B cell (primary cell): Measurements from ENCODE around the gene PDP2. TPM values are rescaled to one million over a fixed set of nuclear protein-coding genes. Genes with fewer than 3 reads are reported as not detected.

Experiments used
- ATAC-seq: fragments of 200-7000 bp; cut with Tn5 transposase; one replicate; pipeline ENCODE4 v1.10.0; 2021; ENCODE audit warnings: low read depth, mild to moderate bottlenecking, moderate number of reproducible peaks, moderate library complexity
- CTCF ChIA-PET: fragments of 350-600 bp; sonication (Branson Sonifier 250); formaldehyde crosslinking; loops from one replicate; lab custom pipeline; 2021; ENCODE audit warnings: antibody characterized with exemption, inconsistent platforms; lab: Charles Lee
- POLR2A ChIA-PET: fragments of 350-600 bp; sonication (Branson Sonifier 250); formaldehyde crosslinking; loops from one replicate; lab custom pipeline; 2021; ENCODE audit warnings: antibody characterized with exemption; lab: Charles Lee
- DNase-seq: peaks from one replicate; pipeline ENCODE4 v3.0.0; 2013
- H2AFZ ChIP-seq: 2 replicates; pipeline ENCODE4 v1.6.1; 2012; ENCODE audit warnings: mild to moderate bottlenecking, low read depth, low read length; ENCODE audit not compliant: insufficient read depth, poor library complexity, severe bottlenecking
- H3K27ac ChIP-seq, 2 donors: 1 replicate in 1 of 2; 2 replicates in 1 of 2; pipeline ENCODE4 v1.5.1; 2012 to 2013; ENCODE audit warnings: low read length in 2 of 2, mild to moderate bottlenecking in 2 of 2, moderate library complexity in 1 of 2
- H3K27me3 ChIP-seq, 4 experiments: fragments of 200-600 bp in 1 of 4; sonication (generic) in 1 of 4; replicated peaks in 1 of 4; 1 replicate in 2 of 4; 2 replicates in 2 of 4; pipeline versions ENCODE4 v1.6.1 to v1.7.0; 2013 to 2016; ENCODE audit warnings: low read length in 3 of 4, mild to moderate bottlenecking in 2 of 4, mixed read lengths in 1 of 4, moderate library complexity in 1 of 4; ENCODE audit not compliant: insufficient read depth in 4 of 4, control insufficient read depth in 3 of 4; ENCODE audit errors: control extremely low read depth in 1 of 4
- H3K36me3 ChIP-seq, 2 experiments: replicated peaks in 1 of 2; 1 replicate in 1 of 2; 2 replicates in 1 of 2; pipeline versions ENCODE4 v1.6.1 to v1.7.1; 2013; ENCODE audit warnings: low read length in 1 of 2; ENCODE audit not compliant: insufficient read depth in 2 of 2, control insufficient read depth in 1 of 2; ENCODE audit errors: control extremely low read depth in 1 of 2, extremely low read depth in 1 of 2
- H3K4me1 ChIP-seq, 2 donors: fragments of 200-600 bp in 1 of 2; sonication (generic) in 1 of 2; 1 replicate in 1 of 2; 2 replicates in 1 of 2; pipeline versions ENCODE4 v1.5.1 to v1.6.1; 2013 to 2017; ENCODE audit warnings: low read length in 2 of 2; ENCODE audit not compliant: control insufficient read depth in 2 of 2, insufficient read depth in 2 of 2
- H3K4me2 ChIP-seq: replicated peaks from 2 replicates; pipeline ENCODE3; 2012; ENCODE audit warnings: mild to moderate bottlenecking, low read depth, low read length; ENCODE audit not compliant: poor library complexity, severe bottlenecking
- H3K4me3 ChIP-seq, 5 experiments: fragments of 200-600 bp in 1 of 5; sonication (generic) in 1 of 5; 1 replicate in 3 of 5; 2 replicates in 2 of 5; pipeline versions ENCODE4 v1.5.1 to v1.7.0; 2011 to 2016; ENCODE audit warnings: low read length in 4 of 5, mild to moderate bottlenecking in 4 of 5, low read depth in 2 of 5, control low read depth in 1 of 5, moderate library complexity in 1 of 5; ENCODE audit not compliant: insufficient read depth in 1 of 5; ENCODE audit errors: control extremely low read depth in 1 of 5, extremely low read depth in 1 of 5
- H3K79me2 ChIP-seq: fragments of 200-600 bp; sonication (generic); one replicate; pipeline ENCODE4 v1.6.0; 2016; ENCODE audit warnings: low read length; ENCODE audit not compliant: control insufficient read depth, insufficient read depth
- H3K9ac ChIP-seq: fragments of 200-600 bp; sonication (generic); 2 replicates; pipeline ENCODE4 v1.6.1; 2017; ENCODE audit warnings: mild to moderate bottlenecking, low read length, moderate library complexity
- H3K9me3 ChIP-seq, 3 donors: one replicate each; pipeline versions ENCODE4 v1.6.1 to v1.7.1; 2013; ENCODE audit warnings: low read length in 2 of 3; ENCODE audit not compliant: control insufficient read depth in 2 of 3, insufficient read depth in 1 of 3; ENCODE audit errors: control extremely low read depth in 1 of 3
- H4K20me1 ChIP-seq: 2 replicates; pipeline ENCODE4 v1.6.0; 2012; ENCODE audit warnings: mild to moderate bottlenecking, low read length; ENCODE audit not compliant: insufficient read depth, control insufficient read depth, poor library complexity, severe bottlenecking
- H3K27ac Mint-ChIP-seq: one replicate; pipeline ENCODE4 v1.8.0; 2021; ENCODE audit warnings: mixed read lengths
- H3K27me3 Mint-ChIP-seq: one replicate; pipeline ENCODE4 v1.8.0; 2021; ENCODE audit warnings: mixed read lengths
- H3K4me1 Mint-ChIP-seq: one replicate; pipeline ENCODE4 v1.8.0; 2021; ENCODE audit warnings: mixed read lengths
- H3K4me3 Mint-ChIP-seq: one replicate; pipeline ENCODE4 v1.8.0; 2021; ENCODE audit warnings: mixed read lengths
- H3K9me3 Mint-ChIP-seq: one replicate; pipeline ENCODE4 v1.8.0; 2022; ENCODE audit warnings: mixed read lengths; ENCODE audit not compliant: insufficient read depth
- EZH2 ChIP-seq: IDR thresholded peaks from 2 replicates; pipeline ENCODE4 v1.6.1; 2012; ENCODE audit warnings: borderline replicate concordance, low read depth, mild to moderate bottlenecking, moderate library complexity, low read length; ENCODE audit not compliant: insufficient read depth, poor library complexity, severe bottlenecking
- WGBS: methylation state at CpG from one replicate; pipeline ENCODE4 v1.1.5; 2013; ENCODE audit warnings: missing lambda C conversion rate; ENCODE audit not compliant: insufficient coverage; 5-methylcytosine and 5-hydroxymethylcytosine counted together
- intact Hi-C: fragments of 100-400 bp; cut with micrococcal nuclease; formaldehyde crosslinking; loops from one replicate; pipeline ENCODE4 v1.10.0; 2022
- polyA plus RNA-seq: library from polyadenylated mRNA; depleted of rRNA; stranded (reverse); fragments of >200 nt; gene quantifications from 2 replicates; pipeline ENCODE4 v1.2.3, GENCODE V29; 2012
- total RNA-seq, 2 donors: library from RNA; stranded (reverse); fragments of 120-200 nt in 1 of 2; gene quantifications; 1 replicate in 1 of 2; 2 replicates in 1 of 2; pipeline versions ENCODE4 v1.2.3 to v1.2.4, GENCODE V29; 2013 to 2022
- TF ChIP-seq, protein P1 (sequence below): fragments of 200-600 bp; IDR thresholded peaks from one replicate; pipeline ENCODE4 v1.8.0; 2022; ENCODE audit warnings: antibody characterized with exemption, mild to moderate bottlenecking

Gene PDP2
- total and polyA plus RNA-seq, 2 donors (not counting 1 experiment from before 2014, with no cell fraction given) = 1.9 to 18.7 TPM

DNA sequence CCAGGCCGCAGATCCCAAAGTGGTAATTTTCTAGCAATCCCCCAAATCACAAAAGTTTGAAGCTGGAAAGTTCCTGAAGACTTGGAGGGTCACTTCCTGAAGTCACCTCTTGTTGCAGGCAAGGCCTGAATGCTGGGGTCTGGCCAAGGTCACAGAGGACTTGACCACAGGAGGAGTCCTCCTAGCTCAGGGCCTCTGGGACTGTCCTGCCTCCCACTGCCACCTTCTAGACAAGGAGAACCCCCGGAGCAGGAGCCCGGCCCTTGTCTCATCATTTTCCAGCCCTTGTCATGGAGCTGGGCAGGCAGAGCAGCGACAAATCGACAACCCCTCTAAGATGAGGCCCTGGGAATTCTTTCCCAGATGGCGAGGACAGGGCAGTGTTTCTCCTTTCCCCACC, 38.0 kb downstream of the PDP2 start:
- Histone ChIP-seq H3K27ac (no peak overlapping the region), H3K36me3 (no peaks in the 10 kb centered on the region), H3K9me3 (no peaks in the 10 kb centered on the region), H3K27me3 (peaks cover 0 to 12% (median 2%) of the 10 kb centered on the region in 4 experiments), H4K20me1 (no peaks in the 10 kb centered on the region), H3K4me1 (no peaks in the 10 kb centered on the region), H2AFZ (no peak overlapping the region), H3K4me3 (no peak overlapping the region), H3K4me2 (no peak overlapping the region), H3K79me2 (no peaks in the 10 kb centered on the region), H3K9ac (no peak overlapping the region)
- Mint-ChIP-seq H3K4me3 (no peak overlapping the region), H3K27me3 (peaks cover 19% of the 10 kb centered on the region), H3K9me3 (no peaks in the 10 kb centered on the region), H3K4me1 (peaks cover 1% of the 10 kb centered on the region), H3K27ac (no peak overlapping the region)
- CTCF ChIA-PET = interaction anchor here (1.2 kb wide), 1 partner anchor 24 kb away, joined by 3 read pairs; no protein-coding TSS in a partner anchor
- ATAC-seq (no peak), DNase-seq (no peak)
- intact Hi-C loops = no loop called here
- POLR2A ChIA-PET = interaction anchor here (1.2 kb wide), 1 partner anchor 13 kb away, joined by 3 read pairs; no protein-coding TSS in a partner anchor
- no peak for TF ChIP-seq EZH2
- TF ChIP-seq, protein P1, sequence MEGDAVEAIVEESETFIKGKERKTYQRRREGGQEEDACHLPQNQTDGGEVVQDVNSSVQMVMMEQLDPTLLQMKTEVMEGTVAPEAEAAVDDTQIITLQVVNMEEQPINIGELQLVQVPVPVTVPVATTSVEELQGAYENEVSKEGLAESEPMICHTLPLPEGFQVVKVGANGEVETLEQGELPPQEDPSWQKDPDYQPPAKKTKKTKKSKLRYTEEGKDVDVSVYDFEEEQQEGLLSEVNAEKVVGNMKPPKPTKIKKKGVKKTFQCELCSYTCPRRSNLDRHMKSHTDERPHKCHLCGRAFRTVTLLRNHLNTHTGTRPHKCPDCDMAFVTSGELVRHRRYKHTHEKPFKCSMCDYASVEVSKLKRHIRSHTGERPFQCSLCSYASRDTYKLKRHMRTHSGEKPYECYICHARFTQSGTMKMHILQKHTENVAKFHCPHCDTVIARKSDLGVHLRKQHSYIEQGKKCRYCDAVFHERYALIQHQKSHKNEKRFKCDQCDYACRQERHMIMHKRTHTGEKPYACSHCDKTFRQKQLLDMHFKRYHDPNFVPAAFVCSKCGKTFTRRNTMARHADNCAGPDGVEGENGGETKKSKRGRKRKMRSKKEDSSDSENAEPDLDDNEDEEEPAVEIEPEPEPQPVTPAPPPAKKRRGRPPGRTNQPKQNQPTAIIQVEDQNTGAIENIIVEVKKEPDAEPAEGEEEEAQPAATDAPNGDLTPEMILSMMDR = no peak
- 92% methylated on average over 5 of the region's 6 CpGs for whole genome bisulfite sequencing

DNA sequence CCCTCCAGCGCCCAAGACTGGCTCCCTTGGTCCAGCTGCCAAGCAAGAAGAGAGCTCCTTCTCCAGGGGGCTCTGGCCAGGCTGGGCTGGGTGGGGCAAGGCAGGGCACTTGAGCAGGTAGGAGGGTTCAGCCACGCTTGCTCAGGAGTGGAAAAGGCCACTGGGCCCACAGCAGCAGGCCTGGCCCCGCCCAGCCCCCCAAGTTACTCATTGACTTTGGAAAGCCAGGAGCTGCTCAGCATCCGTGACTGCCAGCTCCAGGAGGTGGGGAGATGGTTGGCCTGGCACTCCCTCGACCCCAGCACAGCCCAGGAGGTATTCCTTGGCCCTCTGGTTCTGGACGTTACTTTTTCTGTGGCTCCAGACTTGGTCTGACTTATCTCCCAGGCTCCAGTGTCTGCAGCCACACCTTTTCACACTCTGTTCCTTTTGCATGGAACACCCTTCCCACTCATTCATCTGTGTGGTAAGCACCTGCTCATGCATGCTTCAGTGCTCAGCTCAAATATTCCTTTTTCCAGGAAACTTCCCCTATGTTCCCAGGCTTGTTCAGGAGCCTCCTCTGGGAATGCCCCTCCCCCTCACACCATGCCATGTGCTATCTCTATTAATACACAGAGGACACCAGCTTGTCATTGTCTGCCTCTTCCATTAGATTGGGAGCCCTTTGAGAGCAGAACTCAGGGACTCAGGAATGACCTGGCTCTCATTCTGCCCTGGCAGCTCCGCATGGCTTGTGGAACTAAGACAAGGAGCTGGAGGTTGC, 38.7 kb downstream of the PDP2 start, which contains the start of gene CDH16:
Gene CDH16 (minus strand): TSS at position 83 of the 766 bp plus-strand sequence. CDS start 820 bp downstream, outside the sequence.
- DNase-seq (no peak), ATAC-seq (no peak)
- ChIA-PET POLR2A (interaction anchor here (1.2 kb wide), 1 partner anchor 12 kb away, joined by 3 read pairs; no protein-coding TSS in a partner anchor), CTCF (interaction anchor here (1.1 to 1.2 kb wide), 2 partner anchors 24 to 50 kb away, joined by 3 to 6 read pairs; no protein-coding TSS in a partner anchor)
- no peak within 1 kb of the TSS for H3K4me3 Mint-ChIP-seq
- Histone ChIP-seq H3K4me3 (no peak within 1 kb of the TSS), H3K4me2 (no peak within 1 kb of the TSS), H3K79me2 (no peaks in the 10 kb centered on the region), H3K4me1 (no peaks in the 10 kb centered on the region), H3K9ac (no peak within 1 kb of the TSS), H4K20me1 (no peaks in the 10 kb centered on the region), H3K9me3 (no peaks in the 10 kb centered on the region), H3K27ac (no peak within 1 kb of the TSS), H3K27me3 (peaks cover 0 to 15% (median 4%) of the 10 kb centered on the region in 4 experiments), H2AFZ (no peak within 1 kb of the TSS), H3K36me3 (no peaks in the 10 kb centered on the region)
- peaks cover 25% of the 10 kb centered on the region for H3K27me3 Mint-ChIP-seq
- intact Hi-C loops = no loop called here
- no peaks in the 10 kb centered on the region for H3K9me3 Mint-ChIP-seq
- TF ChIP-seq EZH2 = no peak
- TF ChIP-seq, protein P1 = no peak
- 72% methylated on average over 6 of the region's 7 CpGs for WGBS
- H3K27ac Mint-ChIP-seq = no peak within 1 kb of the TSS
- H3K4me1 Mint-ChIP-seq = peaks cover 1% of the 10 kb centered on the region
